RPMI8226 (cell line): ENCODE measurements around the gene SMYD4.
"Not testable (repeated sequence)": the region's sequence is repeated elsewhere in the genome, so short reads cannot be mapped to it uniquely, and the experiment has no call there.

Source experiments
- DNase-seq: peaks from one replicate; pipeline ENCODE4 v3.0.0-alpha.2; 2015

Gene SMYD4

DNA sequence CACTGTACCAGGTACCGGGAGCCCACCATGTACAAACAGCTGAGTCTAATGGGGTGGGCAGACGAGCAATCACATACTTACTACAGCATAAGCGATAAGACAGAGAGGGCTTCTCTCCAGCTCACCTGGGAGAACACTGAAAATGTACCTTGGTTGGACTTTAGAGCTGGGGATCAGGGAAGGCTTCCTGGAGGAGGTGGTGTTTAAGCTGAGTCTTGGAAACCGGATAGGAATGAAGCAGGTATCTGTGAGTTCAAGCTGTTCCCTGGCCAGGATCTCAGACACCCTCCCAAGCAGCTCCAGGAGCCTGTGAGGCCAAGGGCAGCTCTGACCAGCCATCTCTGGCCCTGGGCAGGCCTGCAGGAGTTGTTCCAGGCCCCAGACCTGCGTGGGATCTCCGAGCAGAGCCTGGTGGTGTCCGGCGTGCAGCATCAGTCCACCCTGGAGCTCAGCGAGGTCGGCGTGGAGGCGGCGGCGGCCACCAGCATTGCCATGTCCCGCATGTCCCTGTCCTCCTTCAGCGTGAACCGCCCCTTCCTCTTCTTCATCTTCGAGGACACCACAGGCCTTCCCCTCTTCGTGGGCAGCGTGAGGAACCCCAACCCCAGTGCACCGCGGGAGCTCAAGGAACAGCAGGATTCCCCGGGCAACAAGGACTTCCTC lies 75.8 kb downstream of the SMYD4 start:
- DNase-seq, result no peak

DNA sequence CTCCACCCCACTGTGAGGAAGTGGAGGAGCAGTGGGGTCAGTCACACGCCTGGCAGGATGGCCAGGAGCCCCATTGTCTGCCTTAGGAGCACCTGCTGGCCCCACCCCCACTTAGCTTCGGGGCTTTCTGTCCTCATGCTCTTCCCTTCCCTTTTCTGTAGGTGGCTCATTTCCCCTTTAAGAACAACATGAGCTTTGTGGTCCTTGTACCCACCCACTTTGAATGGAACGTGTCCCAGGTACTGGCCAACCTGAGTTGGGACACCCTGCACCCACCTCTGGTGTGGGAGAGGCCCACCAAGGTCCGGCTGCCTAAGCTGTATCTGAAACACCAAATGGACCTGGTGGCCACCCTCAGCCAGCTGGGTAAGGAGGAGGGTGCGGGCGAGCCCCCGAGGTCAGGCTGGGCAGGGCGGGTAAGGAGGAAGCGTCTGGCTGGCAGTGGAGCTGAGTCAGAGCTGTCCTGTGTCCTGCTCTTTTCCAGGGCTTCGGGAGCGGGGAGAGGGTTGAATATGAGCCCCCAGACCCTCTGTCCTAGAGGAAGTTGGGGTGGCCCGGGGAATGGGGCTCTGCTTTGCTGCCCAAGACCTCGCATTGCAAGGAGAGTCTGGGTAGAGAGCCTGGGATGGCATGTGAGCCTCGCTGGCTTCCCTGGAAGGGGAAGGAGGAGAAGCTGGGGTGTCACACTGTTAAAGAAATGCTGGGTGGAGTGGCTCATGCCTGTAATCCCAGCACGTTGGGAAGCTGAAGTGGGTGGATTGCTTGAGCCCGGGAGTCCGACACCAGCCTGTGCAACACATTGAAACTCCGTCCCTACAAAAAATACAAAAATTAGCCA lies 77.1 kb downstream of the SMYD4 start:
- peak; percentile 47 for DNase-seq

DNA sequence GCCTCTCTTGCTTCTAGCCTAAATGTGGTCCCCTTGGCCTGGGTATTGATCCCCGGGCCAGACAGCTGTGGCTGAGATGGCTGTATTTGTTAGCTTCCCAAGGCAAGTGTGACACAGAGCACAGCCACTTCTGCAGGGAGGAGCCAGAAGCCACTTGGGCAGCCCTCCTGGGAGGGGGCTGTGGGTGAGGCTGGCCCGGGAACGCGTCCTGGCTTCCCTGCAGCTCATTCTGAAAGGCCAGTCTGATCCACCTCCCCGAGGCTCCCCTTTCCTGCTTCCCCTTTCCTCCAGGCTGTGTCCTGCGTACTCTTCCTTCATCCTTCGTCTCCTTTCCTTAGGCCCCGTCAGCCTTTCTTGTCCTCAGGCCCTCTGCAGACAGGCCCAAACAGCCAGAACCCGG lies 79.1 kb downstream of the SMYD4 start:
- DNase-seq, result no peak

DNA sequence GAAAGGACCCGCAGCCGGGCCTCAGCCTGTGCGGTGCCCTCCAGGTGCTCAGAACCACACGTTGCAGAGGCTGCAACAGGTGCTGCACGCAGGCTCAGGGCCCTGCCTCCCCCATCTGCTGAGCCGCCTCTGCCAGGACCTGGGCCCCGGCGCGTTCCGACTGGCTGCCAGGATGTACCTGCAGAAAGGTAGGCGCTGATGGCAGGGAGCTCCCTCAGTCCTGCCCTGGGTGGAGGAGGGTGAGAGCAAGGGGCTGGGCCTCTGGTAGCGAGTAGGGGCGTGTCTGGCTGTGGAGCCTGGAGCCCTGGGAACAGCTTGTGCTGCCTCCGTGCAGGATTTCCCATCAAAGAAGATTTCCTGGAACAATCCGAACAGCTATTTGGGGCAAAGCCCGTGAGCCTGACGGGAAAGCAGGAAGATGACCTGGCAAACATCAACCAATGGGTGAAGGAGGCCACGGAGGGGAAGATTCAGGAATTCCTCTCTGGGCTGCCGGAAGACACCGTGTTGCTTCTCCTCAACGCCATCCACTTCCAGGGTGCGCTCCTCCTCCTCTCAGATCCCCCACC lies 82.6 kb downstream of the SMYD4 start:
- DNase-seq, result no peak

DNA sequence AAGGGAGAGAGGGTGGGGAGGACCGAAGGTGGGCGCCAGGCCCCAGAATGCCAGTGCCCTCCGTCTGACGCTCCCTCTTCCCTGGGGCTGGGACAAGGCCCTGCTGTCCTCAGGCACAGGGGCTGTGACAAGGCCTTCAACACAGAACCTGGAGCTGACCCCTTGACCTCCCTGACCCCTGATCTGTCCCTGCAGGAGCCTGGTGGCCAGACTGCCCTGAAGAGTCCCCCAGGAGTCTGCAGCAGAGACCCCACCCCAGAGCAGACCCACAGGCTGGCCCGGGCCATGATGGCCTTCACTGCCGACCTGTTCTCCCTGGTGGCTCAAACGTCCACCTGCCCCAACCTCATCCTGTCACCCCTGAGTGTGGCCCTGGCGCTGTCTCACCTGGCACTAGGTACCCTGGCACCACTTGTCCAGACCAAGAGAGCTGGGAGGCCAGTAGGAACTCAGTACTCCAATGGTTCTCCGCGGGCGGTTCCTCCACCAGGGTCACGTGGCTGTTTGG lies 84.1 kb downstream of the SMYD4 start:
- no peak for DNase-seq

DNA sequence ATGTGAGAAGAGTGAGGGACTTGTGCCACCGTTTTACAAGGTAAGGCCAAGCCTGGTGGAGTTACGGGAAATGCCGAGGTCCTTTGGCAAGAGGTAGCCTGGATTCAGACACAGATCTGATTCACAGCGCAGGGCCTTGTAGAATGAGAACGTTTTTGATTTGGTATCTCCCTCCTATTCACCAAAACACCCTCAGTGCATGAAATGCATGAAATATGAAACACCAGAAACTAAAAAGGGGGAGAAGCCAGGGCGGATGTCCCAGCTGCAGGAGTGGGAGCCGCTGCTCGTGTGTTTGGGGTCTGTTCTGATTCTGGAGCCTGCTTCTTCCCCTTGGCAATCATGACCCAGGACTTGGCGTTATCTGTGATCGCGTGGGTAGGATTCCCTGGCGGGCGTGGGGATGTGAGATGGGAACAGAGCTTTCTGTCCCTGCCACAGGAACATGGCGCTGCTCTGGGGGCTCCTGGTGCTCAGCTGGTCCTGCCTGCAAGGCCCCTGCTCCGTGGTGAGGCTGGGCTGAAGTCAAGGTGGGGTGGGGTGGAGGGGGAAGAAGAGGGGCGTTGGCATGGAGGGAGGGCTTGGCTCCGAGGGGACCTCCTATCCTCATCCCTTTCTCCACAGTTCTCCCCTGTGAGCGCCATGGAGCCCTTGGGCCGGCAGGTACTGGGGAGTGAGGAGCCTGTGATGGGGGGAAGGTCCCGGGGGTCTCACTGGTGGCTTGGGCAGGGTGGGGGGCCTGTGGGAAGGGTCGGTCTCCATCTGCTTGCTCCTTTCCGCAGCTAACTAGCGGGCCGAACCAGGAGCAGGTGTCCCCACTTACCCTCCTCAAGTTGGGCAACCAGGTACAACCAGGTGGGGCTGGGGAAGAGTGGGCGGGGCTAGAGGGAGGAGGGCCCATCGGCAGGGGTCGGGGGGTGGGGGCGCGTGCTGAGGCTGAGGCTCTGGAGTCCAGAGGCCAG lies 84.9 kb downstream of the SMYD4 start:
- no peak for DNase-seq

DNA sequence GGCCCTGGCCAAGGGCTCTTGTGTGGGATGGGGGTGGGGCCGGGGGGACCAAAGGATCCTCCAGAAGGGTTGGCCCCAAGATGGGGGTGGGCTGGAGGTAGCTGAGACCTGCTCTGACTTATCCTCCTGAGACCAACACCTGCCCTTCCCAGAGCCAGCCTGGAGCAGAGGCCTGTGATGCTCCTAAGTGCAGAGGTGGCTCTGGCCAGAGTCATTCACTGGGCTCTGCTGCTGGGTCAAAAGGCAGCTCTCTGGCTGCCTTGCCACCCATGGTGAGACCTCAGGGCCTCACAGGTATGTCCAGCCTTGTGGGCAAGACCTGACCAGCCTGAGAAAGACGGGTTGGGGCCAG lies 86.6 kb downstream of the SMYD4 start:
- no peak for DNase-seq

DNA sequence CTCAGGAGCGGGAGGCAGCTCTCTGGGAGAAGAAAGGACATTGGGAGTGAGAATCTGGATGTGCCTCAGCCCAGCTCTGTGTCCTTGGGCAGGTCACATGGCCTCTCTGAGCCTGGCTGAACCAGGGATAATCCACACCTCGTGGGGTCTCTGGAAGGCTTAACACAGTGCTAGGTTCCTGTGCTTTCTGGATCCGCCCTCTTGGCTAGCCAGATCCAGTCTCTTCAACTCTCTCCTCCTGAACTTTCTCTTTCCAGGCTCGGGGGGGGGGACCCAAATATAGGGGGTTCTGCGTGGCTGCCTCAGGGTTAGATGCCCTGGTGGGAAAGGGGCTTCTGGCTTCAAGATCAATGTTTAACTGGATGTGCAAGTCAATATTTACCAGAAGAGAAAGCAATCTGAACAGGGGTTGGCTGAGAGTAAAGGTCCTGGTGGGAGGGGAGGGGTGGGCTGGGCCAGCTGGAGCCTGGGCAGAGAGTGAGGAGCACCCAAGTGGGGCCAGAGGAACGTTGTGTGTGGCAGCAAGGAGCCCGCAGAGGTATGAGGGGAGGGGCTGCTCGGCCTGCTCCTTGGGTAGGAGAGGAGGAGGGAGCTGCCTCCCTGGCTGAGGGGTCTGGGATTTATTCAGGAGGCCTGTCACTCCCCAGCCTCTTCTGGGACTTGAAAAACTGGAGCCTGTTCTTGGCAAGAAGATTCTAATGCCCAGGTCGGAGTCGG lies 87.2 kb downstream of the SMYD4 start, which contains the start of gene SERPINF2:
SERPINF2 (plus strand) TSS at position 501 of the 717 bp plus-strand sequence. CDS start 2,125 bp downstream, outside the sequence.
- no peak for DNase-seq

DNA sequence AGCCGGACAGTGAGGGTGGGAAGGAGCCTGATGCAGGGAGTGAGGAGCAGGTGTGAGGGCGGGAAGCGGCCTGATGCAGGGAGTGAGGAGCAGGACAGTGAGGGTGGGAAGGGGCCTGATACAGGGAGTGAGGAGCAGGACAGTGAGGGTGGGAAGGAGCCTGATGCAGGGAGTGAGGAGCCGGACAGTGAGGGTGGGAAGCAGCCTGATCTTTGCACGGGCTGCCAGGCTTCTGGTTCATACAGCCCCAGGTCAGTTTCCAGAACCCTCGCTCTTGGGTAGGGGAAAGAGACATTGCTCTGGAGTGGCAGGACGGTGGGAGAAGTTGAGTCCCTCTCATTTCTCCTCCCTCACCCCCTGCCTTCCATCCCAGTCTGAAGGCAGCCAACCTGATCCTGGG lies 87.8 kb downstream of the SMYD4 start:
- not testable (repeated sequence) for DNase-seq

DNA sequence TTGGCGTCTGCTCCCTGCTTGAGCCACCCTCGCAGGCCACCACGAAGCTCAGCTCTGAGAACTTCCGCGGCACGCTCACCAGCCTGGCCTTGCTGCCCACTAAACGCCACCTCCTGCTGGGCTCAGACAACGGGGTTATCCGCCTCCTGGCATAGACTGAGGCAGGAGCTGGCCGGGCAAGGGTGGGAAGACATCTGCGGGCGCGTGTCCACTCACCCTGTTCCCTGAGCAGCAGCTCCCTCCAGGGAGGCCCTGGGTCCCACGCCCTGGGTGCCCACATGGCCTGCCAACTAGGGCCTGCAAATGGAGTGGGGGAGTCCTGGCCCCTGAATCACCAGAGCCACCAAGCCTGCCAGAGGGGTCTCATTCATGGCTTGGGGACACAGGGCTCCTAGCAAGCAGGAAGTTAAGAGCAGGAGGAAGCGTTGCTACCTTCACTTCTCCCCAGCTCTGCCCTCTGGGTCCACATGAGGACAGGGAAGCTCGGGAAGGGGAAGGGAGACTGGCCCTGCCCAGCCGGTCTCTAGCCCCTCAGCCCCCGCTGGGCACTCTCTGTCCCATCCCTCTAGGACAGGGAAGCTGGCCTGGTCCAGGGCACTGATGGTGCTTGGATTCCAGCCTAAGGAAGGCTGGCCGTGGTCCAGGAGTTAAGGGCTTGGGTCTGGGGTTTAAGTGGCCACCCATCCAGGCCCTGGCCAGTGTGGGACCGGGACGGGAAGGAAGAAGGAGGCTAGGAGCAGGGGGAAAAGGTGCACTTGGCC lies 92.0 kb downstream of the SMYD4 start:
- no peak for DNase-seq

DNA sequence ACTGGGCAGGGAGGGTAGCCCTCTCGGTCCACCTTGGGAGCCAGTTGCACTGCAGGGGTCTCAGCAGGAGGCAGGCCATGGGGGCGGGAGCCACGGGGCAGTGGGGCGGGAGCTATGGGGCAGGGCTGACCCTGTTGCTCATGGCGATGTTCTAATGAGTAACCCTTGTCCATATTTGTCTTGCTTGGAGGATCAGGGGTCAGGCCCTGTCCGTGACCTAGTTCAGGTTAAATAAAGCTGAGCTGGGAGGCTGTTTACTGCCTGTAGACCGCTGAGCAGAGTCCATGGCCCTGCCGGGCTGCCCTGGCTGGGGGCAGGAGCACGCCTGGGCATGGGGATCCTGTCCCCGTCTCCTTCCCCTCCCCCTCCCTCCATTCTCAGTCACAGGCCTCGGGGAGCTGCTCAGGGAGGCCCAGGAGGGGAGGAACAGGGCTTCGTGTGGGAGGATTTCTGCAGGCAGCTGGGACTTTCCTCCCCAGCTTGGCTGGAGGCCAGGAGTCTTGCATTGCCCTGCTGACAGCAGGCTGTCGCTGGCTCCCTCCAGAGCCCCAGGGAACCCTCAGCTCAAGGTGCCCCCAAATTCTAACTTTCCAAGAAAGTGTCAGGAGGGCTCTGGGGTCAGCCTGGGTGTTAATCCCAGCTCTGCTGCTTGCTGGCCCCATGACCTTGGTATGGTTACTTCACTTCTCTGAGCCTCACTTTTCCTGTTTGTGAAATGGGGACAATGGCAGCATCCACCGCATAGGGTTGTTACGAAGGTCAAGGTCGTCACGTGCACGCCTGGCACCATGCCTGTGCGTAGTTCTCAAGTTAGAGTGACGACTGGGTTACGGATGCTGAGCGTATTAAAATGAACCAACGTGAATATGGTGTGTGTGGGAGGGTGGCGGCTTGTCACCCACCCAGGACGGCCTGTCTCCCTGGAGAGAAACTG lies 93.1 kb downstream of the SMYD4 start:
- peak; percentile 55 for DNase-seq

DNA sequence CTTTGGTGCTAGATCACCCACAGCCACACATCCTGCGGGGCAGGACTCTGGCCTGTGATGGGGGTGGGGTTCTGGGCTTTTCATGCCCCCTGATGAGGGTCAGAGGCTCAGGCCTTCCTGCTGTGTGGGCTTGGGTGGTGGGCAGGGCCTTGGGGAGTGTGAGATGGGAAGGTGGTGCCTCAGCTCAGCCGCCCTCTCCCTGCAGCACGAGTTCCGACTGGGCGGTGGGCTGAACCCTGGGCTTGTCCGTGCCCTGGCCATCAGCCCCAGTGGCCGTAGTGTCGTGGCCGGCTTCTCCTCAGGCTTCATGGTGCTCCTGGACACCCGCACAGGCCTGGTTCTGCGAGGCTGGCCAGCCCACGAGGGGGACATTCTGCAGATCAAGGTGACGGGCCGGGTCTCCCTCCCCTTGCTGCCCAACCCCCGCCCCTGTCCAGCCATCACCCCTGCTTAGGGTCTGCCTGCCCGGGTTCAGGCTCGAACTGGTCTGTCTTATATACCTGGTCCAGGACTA lies 93.8 kb downstream of the SMYD4 start:
- no peak for DNase-seq

DNA sequence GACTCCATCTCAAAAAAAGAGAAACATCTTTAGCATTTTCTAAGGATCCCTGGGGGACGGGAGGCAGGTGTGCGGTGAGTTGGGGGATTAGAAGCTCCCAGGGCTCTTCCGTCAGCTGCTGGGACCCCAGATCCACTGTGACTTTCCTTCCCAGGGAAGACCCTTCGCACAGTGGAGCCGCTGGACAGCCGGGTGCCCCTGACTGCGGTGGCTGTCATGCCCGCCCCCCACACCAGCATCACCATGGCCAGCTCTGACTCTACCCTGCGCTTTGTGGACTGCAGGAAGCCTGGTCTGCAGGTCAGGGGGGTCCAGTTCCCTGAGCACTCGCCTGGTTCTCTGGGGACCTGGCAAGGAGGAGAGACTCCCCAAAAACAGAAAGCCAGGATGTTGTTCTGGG lies 94.3 kb downstream of the SMYD4 start:
- no peak for DNase-seq

DNA sequence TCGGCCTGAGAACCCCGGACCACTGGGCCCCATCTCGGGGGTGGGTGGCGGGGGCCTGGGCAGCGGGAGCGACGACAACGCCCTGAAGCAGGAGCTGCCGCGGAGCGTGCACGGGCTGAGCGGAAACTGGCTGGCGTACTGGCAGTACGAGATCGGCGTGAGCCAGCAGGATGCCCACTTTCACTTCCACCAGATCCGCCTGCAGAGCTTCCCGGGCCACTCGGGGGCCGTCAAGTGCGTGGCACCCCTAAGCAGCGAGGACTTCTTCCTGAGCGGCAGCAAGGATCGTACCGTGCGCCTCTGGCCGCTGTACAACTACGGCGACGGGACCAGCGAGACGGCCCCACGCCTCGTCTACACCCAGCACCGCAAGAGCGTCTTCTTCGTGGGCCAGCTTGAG lies 95.9 kb downstream of the SMYD4 start:
- DNase-seq, result no peak

DNA sequence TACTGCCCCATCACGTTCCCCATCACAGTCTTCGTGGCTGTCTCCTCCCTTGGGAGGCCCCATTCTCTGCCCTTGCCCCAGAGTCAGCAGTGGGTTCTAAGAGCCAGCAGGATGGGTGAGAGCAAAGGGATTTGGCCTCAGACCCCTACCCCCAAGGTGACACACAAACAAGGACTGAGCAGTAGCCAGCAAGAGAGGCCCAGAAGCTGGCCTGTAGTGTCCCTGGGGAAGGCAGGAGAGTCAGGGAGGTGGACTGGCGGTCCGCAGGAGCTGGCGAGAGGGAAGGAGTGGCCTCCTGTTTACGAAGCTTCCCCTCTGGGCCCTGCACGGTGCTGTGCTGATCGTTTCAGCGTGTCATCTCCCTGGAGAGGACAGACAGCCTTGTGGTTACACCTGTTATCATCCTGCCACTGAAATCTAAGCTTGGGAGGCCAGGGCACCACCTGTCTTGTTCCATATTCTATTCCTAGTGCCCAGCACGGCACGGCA lies 96.8 kb downstream of the SMYD4 start:
- DNase-seq, result no peak

DNA sequence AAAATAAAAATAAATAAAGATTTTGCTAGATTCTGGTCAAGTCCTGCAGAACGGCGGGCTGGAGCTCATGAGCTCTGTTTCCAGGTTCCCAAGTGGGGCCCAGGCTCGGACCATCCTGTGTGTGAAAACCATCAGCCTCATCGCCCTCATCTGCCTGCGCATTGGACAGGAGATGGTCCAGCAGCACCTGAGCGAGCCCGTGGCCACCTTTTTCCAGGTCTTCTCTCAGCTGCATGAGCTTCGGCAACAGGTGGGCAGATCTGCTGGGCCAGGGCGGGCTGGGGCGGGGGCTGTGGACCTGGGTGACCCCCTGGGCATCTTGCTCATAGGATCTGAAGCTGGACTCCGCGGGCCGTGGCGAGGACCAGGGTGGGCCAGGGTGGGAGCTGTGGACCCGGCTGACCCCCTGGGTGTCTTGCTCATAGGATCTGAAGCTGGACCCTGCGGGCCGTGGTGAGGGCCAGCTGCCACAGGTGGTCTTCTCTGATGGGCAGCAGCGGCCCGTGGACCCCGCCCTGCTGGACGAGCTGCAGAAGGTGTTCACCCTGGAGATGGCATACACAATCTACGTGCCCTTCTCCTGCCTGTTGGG lies 97.4 kb downstream of the SMYD4 start:
- no peak for DNase-seq

DNA sequence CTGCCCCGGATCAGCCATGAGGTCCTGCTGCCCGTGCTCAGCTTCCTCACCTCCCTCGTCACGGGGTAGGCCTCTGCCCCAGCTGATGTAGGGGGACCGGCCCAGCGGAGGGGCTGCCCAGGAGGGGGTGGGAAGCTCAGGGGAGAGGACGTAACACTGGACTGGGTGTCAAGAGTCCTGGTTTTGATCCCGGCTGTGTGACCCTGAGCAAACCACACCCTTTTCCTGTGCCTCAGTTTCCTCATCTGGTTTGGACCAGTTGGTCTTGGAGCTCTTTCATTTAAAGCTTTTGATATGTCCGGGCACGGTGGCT lies 98.6 kb downstream of the SMYD4 start:
- no peak for DNase-seq

DNA sequence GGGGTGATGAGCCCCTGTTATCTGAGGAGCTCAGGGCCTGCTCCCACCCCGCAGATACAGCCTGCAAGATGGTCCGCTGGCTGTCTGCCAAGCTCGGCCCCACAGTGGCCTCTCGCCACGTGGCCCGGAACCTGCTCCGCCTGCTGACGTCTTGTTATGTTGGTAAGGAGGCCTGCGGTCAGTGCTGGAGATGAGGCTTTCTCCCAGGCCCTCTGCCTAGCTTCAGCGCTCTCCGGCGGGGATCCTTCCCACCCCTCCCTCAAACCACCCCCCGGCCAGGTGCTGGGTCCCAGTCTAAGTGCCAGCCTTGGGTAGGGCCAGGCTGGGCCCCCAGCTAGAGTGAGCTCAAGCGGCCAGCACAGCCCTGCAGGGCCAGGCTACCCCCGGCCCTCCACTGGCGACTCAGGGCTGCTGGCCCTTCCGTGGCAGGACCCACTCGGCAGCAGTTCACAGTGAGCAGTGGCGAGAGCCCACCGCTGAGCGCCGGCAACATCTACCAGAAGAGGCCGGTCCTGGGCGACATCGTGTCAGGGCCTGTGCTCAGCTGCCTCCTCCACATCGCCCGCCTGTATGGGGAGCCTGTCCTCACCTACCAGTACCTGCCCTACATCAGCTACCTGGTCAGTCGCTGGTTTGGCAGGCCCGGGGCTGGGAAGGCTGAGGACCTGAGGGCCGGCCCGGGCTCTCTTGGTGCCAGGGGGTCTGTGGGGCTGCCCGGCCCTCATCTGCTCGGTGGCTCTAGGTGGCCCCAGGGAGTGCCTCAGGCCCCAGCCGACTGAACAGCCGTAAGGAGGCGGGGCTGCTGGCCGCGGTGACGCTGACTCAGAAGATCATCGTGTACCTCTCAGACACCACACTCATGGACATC lies 99.1 kb downstream of the SMYD4 start:
- DNase-seq, result no peak

DNA sequence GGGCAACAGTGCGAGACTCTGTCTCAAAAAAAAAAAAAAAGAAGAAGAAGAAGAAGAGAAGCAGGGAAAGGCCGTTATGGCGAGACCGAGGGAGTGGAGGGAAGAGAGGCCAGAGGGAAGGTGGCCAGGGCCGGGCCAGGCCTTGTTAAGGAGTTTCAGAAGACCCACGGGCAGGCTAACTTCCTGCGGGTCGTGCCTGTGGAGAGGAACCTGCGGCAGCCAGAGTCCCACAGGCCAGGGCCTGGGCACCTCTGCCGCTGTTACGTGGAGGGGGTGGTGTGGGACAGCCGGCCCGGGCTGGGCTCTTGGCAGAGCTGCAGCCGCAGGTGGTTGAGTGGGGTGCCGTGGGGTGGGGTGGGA lies 99.8 kb downstream of the SMYD4 start:
- DNase-seq, result no peak
